ENCODE results near the gene CEP78. TPM values are rescaled to one million over a fixed set of nuclear protein-coding genes. Genes with fewer than 3 reads are reported as not detected.
"Not testable (repeated sequence)": the region's sequence is repeated elsewhere in the genome, so short reads cannot be mapped to it uniquely, and the experiment has no call there.

The CEP78 gene
- total RNA-seq, 2 experiments from 2014 or later = 37.7 to 40.8 TPM

DNA sequence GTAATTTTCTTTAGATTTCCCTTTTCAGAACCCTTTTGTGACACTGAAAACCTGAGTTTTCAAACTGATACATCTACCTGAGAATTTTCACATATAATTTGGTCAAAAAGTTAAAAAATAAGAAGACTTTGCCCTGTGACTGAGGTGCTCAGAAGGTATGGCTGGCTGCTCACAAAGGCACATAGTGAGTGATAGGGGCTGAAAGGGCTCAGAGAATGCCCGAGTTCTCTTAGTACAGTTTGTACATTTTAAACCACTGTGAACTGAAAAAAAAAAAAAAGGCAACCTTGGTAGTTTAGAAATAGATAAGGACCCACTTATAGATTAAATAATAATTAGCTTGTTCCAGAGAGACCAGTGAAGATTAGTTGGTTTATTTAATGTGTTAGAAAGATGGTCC lies 42.9 kb downstream of the CEP78 start:
- Mint-ChIP-seq H3K36me3 (ENCODE audit: low read depth) (no peaks in the 10 kb centered on the region), H3K9me3 (no peaks in the 10 kb centered on the region), H3K27me3 (no peaks in the 10 kb centered on the region), H3K4me3 (no peak overlapping the region), H3K27ac (no peak overlapping the region), H3K4me1 (ENCODE audit: low read depth) (peaks cover 11% of the 10 kb centered on the region)
- TF ChIP-seq, protein P1, sequence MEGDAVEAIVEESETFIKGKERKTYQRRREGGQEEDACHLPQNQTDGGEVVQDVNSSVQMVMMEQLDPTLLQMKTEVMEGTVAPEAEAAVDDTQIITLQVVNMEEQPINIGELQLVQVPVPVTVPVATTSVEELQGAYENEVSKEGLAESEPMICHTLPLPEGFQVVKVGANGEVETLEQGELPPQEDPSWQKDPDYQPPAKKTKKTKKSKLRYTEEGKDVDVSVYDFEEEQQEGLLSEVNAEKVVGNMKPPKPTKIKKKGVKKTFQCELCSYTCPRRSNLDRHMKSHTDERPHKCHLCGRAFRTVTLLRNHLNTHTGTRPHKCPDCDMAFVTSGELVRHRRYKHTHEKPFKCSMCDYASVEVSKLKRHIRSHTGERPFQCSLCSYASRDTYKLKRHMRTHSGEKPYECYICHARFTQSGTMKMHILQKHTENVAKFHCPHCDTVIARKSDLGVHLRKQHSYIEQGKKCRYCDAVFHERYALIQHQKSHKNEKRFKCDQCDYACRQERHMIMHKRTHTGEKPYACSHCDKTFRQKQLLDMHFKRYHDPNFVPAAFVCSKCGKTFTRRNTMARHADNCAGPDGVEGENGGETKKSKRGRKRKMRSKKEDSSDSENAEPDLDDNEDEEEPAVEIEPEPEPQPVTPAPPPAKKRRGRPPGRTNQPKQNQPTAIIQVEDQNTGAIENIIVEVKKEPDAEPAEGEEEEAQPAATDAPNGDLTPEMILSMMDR (IDR thresholded peaks at IDR 0.05) = no peak
- ATAC-seq (no peak), DNase-seq (no peak)
- intact Hi-C loops (cut with micrococcal nuclease) = no loop called here
- POLR2A ChIA-PET = no interaction called here
- CTCF ChIA-PET = interaction anchor here (1.6 kb wide), 1 partner anchor 18 kb away, joined by 4 read pairs; the partner anchor contains the start of gene PSAT1

DNA sequence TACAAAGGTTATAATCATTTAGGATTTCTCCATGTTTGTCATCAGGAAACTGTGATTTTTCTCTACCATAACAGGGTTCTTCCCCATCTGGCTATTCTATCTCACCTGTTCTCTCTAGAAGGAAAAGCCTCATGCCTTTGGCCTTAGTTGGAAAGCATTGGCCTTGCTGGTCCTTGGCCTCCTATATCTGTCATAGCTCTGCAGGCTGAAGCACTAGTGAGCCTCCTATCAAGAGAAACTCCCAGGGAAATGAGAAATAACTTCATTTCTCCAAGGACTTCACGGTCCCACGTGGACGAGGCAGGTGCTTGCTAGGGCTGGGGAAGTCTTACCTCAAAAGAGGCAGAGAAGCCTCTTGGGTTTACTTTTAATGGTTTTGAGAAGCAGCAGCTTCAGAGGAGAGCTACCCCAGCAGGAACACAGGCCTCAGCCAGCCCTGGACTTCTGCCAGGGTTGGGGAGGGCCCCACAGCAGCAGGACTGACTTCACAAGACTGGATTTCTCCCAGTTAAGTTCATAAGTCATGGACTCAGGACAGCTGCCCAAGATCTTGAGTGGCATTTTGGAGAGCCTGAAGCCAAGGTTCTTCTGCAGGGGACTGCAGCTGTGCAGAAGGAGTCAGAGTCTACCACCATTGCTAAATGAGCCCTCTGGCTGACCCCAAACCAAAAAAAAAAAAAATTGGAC lies 45.2 kb downstream of the CEP78 start:
- no peaks in the 10 kb centered on the region for H3K36me3 Mint-ChIP-seq (ENCODE audit: low read depth)
- peaks cover 11% of the 10 kb centered on the region for H3K4me1 Mint-ChIP-seq (ENCODE audit: low read depth)
- CTCF ChIA-PET = no interaction called here
- TF ChIP-seq, protein P1 (IDR thresholded peaks at IDR 0.05) = no peak
- no peaks in the 10 kb centered on the region for H3K9me3 Mint-ChIP-seq
- DNase-seq (no peak), ATAC-seq (no peak)
- intact Hi-C loops (cut with micrococcal nuclease) = no loop called here
- H3K27me3 Mint-ChIP-seq = no peaks in the 10 kb centered on the region
- POLR2A ChIA-PET = interaction anchor here (1.2 kb wide), 1 partner anchor 16 kb away, joined by 3 read pairs; no protein-coding TSS in a partner anchor
- no peak overlapping the region for H3K27ac Mint-ChIP-seq
- no peak overlapping the region for H3K4me3 Mint-ChIP-seq

DNA sequence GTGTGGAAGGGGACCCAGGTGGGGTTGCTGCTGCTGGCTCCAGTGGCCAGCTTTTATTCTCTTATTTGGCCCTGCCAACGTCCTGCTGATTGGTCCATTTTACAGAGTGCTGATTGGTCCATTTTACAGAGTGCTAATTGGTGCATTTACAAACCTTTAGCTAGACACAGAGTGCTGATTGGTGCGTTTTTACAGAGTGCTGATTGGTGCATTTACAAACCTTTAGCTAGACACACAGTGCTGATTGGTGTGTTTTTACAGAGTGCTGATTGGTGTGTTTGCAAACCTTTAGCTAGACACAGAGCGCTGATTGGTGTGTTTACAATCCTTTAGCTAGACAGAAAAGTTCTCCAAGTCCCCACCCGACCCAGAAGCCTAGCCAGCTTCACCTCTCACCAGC lies 48.3 kb downstream of the CEP78 start:
- H3K4me3 Mint-ChIP-seq; DNase-seq; H3K27me3 Mint-ChIP-seq; H3K36me3 Mint-ChIP-seq (ENCODE audit: low read depth); H3K4me1 Mint-ChIP-seq (ENCODE audit: low read depth); H3K27ac Mint-ChIP-seq; H3K9me3 Mint-ChIP-seq; intact Hi-C loops (cut with micrococcal nuclease); ATAC-seq: not testable (repeated sequence)
- CTCF ChIA-PET = interaction anchor here (1.4 to 1.8 kb wide), 2 partner anchors 11 to 85 kb away, joined by 4 to 5 read pairs; no protein-coding TSS in a partner anchor
- POLR2A ChIA-PET = interaction anchor here (1.3 to 2.0 kb wide), 3 partner anchors 12 to 52 kb away, joined by 3 to 11 read pairs (median 4); partner anchors contain the start of gene PSAT1

DNA sequence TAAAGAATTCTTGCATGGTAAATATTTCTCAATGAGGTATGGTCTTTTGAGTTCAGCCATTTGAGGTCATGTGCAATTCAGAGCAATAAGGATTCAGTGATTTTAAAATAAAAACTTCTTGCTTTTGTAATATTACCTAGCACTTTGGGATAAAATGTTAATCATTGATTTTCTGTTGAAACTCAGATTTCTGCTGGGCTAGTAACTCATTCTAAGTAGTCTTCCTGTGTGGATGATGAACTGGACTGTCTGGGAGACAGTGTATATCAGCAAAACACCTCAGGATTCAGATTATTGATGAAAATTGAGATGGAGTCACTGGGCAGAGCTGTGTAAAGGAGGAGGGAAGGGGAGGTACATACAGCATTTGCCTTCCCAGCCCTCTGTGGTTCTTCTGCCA lies 50.2 kb downstream of the CEP78 start:
- H3K27me3 Mint-ChIP-seq = no peaks in the 10 kb centered on the region
- intact Hi-C loops (cut with micrococcal nuclease) = no loop called here
- H3K4me3 Mint-ChIP-seq = no peak overlapping the region
- ATAC-seq = no peak
- H3K27ac Mint-ChIP-seq = no peak overlapping the region
- TF ChIP-seq, protein P1 (IDR thresholded peaks at IDR 0.05) = no peak
- ChIA-PET POLR2A (interaction anchor here (2.0 kb wide), 1 partner anchor 11 kb away, joined by 11 read pairs; the partner anchor contains the start of gene PSAT1), CTCF (interaction anchor here (1.7 to 1.8 kb wide), 2 partner anchors 12 to 83 kb away, joined by 4 to 5 read pairs; partner anchors contain the start of gene PSAT1)
- H3K9me3 Mint-ChIP-seq = no peaks in the 10 kb centered on the region
- DNase-seq = no peak
- H3K36me3 Mint-ChIP-seq (ENCODE audit: low read depth) = no peaks in the 10 kb centered on the region
- no peaks in the 10 kb centered on the region for H3K4me1 Mint-ChIP-seq (ENCODE audit: low read depth)

DNA sequence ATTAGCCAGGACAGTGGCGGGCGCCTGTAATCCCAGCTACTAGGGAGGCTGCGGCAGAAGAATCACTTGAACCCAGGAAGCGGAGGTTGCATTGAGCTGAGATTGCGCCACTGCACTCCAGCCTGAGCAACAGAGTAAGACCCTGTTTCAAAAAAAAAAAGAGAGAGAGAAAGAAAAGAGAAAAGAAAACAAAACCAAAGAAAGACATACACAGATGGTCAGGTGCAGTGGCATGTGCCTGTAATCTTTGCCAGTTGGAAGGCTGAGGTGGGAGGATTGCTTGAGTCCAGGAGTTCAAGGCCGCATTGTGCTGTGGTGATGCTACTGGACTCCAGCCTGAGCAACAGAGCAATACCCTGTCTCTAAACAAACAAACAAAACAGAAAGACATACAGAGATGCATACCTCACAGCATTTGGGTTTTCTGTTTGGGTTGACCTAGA lies 51.1 kb downstream of the CEP78 start:
- ChIA-PET POLR2A (no interaction called here), CTCF (no interaction called here)
- no peak for DNase-seq
- Mint-ChIP-seq H3K4me1 (ENCODE audit: low read depth) (no peaks in the 10 kb centered on the region), H3K9me3 (no peaks in the 10 kb centered on the region), H3K36me3 (ENCODE audit: low read depth) (no peaks in the 10 kb centered on the region), H3K4me3 (no peak overlapping the region), H3K27me3 (no peaks in the 10 kb centered on the region), H3K27ac (no peak overlapping the region)
- intact Hi-C loops (cut with micrococcal nuclease) = no loop called here
- no peak for ATAC-seq
- TF ChIP-seq, protein P1 (IDR thresholded peaks at IDR 0.05) = no peak
